ENCODE measurements around the gene DUS3L.

Gene DUS3L

DNA sequence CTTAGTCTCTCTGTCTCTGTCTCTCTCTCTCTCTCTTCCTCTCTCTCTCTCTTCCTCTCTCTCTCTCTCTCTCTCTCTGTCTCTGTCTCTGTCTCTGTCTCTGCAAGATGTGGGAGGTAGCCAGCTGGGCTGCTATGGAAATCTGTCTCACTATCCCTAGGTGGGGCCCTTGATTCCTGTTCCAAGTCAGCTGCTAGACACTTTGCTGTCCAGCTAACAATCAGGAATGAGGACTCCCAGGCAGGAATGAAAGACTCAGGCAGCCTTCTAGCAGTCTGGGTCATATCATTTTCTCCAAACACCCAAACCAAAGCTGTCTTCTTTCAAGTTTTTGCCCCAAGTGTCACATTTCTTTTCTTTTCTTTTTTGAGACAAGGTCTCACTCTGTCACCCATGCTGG, 47.3 kb downstream of the DUS3L start:
- Histone ChIP-seq H3K4me2 (no peak overlapping the region), H4K20me1 (no peaks in the 10 kb centered on the region), H3K27me3 (no peaks in the 10 kb centered on the region), H3K4me1 (no peaks in the 10 kb centered on the region), H3K4me3 (no peak overlapping the region), H3K9me3 (replicated peaks in 1 of 11) (no peaks in the 10 kb centered on the region), H3K36me3 (no peaks in the 10 kb centered on the region), H3K9ac (no peak overlapping the region), H3K27ac (no peak overlapping the region)
- TF ChIP-seq Cebpa-rat (IDR thresholded peaks at IDR 0.05) = no peak

DNA sequence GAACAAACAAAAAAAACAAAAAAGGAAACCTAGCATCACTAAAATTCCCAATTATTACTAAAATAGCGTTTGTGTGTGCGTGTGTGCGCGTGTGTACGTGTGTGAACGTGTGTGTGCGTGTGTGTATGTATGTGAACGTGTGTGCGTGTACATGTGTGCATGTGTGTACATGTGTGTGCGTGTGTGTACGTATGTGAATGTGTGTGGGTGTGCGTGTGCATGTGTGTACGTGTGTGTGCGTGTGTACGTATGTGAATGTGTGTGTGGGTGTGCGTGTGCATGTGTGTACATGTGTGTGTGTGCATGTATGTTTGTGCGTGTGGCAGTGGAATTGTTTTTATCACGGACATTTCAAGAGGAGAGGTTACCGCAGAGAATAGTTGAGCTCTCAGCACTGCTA, 48.9 kb downstream of the DUS3L start:
- Histone ChIP-seq H3K9ac (no peak overlapping the region), H4K20me1 (no peaks in the 10 kb centered on the region), H3K4me1 (no peaks in the 10 kb centered on the region), H3K27ac (no peak overlapping the region), H3K4me2 (no peak overlapping the region), H3K4me3 (no peak overlapping the region), H3K9me3 (replicated peaks in 1 of 11) (no peaks in the 10 kb centered on the region), H3K27me3 (no peaks in the 10 kb centered on the region), H3K36me3 (no peaks in the 10 kb centered on the region)
- no peak for TF ChIP-seq Cebpa-rat (IDR thresholded peaks at IDR 0.05)

DNA sequence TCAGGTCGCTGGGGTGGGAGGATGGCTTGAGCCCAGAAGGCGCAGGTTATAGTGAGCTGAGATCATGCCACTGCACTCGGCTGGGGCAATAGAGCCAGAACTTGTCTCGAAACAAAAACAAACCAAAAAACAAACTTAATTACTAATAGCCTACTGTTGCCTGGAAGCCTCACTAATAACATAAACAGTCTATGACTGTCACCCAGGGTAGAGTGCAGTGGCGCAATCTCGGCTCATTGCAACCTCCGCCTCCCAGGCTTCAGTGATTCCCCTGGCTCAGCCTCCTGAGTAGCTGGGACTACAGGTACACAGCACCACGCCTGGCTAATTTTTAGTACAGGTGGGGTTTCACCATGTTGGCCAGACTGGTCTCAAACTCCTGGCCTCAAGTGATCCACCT, 52.5 kb downstream of the DUS3L start:
- Histone ChIP-seq H3K27me3 (no peaks in the 10 kb centered on the region), H3K4me1 (peaks cover 0 to 1% (median 0%) of the 10 kb centered on the region in 10 experiments; a peak in 2 of 20 replicates), H4K20me1 (no peaks in the 10 kb centered on the region), H3K4me3 (no peak overlapping the region), H3K36me3 (no peaks in the 10 kb centered on the region), H3K27ac (no peak overlapping the region), H3K9ac (no peak overlapping the region), H3K9me3 (replicated peaks in 1 of 11) (no peaks in the 10 kb centered on the region), H3K4me2 (no peak overlapping the region)
- TF ChIP-seq Cebpa-rat (IDR thresholded peaks at IDR 0.05) = no peak
